Common myeloid progenitor, CD34-positive (primary cell): ENCODE results near the gene SOX12.
"Not testable (repeated sequence)": the region's sequence is repeated elsewhere in the genome, so short reads cannot be mapped to it uniquely, and the experiment has no call there.

Source experiments
- CTCF ChIA-PET: fragments of 350-600 bp; sonication (Branson Sonifier 250); formaldehyde crosslinking; loops from one replicate; lab custom pipeline; 2021; ENCODE audit warnings: antibody characterized with exemption; lab: Charles Lee
- POLR2A ChIA-PET: fragments of 350-600 bp; sonication (Branson Sonifier 250); formaldehyde crosslinking; loops from one replicate; lab custom pipeline; 2021; ENCODE audit warnings: antibody characterized with exemption; lab: Charles Lee
- DNase-seq, 3 donors: peaks; one replicate each; pipeline versions ENCODE4 v3.0.0 to v3.0.0-alpha.2; 2013
- H3K27ac ChIP-seq, 2 experiments: 1 replicate in 1 of 2; 2 replicates in 1 of 2; pipeline ENCODE4 v1.7.0; 2013; ENCODE audit warnings: inconsistent platforms in 2 of 2, low read length in 2 of 2, mild to moderate bottlenecking in 2 of 2, low read depth in 1 of 2, moderate library complexity in 1 of 2; ENCODE audit not compliant: severe bottlenecking in 2 of 2, insufficient read depth in 1 of 2, poor library complexity in 1 of 2
- H3K27me3 ChIP-seq, 5 experiments: replicated peaks in 2 of 5; 1 replicate in 3 of 5; 2 replicates in 2 of 5; pipeline versions ENCODE4 v1.6.1 to v1.7.0; 2013; ENCODE audit warnings: low read length in 4 of 5, mild to moderate bottlenecking in 2 of 5, moderate library complexity in 2 of 5, inconsistent platforms in 1 of 5; ENCODE audit not compliant: insufficient read depth in 5 of 5, control insufficient read depth in 4 of 5
- H3K36me3 ChIP-seq, 4 experiments: 1 replicate in 2 of 4; 2 replicates in 2 of 4; pipeline versions ENCODE4 v1.6.1 to v1.7.0; 2013; ENCODE audit warnings: low read length in 3 of 4, control low read depth in 1 of 4, mild to moderate bottlenecking in 1 of 4; ENCODE audit not compliant: control insufficient read depth in 4 of 4, insufficient read depth in 4 of 4
- H3K4me1 ChIP-seq, 4 experiments: 1 replicate in 3 of 4; 2 replicates in 1 of 4; pipeline versions ENCODE4 v1.6.1 to v1.7.1; 2013; ENCODE audit warnings: low read length in 3 of 4, mild to moderate bottlenecking in 3 of 4, control low read depth in 1 of 4, inconsistent platforms in 1 of 4, moderate library complexity in 1 of 4; ENCODE audit not compliant: control insufficient read depth in 4 of 4, insufficient read depth in 4 of 4; ENCODE audit errors: control extremely low read depth in 1 of 4
- H3K4me3 ChIP-seq, 7 experiments: 1 replicate in 4 of 7; 2 replicates in 3 of 7; pipeline versions ENCODE4 v1.5.1 to v1.7.0; 2013; ENCODE audit warnings: mild to moderate bottlenecking in 7 of 7, low read length in 6 of 7, moderate library complexity in 6 of 7, inconsistent platforms in 2 of 7, low read depth in 2 of 7, control low read depth in 1 of 7; ENCODE audit not compliant: insufficient read depth in 4 of 7, control insufficient read depth in 1 of 7; ENCODE audit errors: extremely low read depth in 1 of 7
- H3K9me3 ChIP-seq, 5 experiments: 1 replicate in 4 of 5; 2 replicates in 1 of 5; pipeline versions ENCODE4 v1.6.1 to v1.7.1; 2013; ENCODE audit warnings: low read length in 4 of 5, mild to moderate bottlenecking in 2 of 5, inconsistent platforms in 1 of 5, low read depth in 1 of 5, moderate library complexity in 1 of 5; ENCODE audit not compliant: control insufficient read depth in 4 of 5, insufficient read depth in 2 of 5; ENCODE audit errors: control extremely low read depth in 1 of 5
- WGBS: methylation state at CpG from one replicate; pipeline ENCODE4 v1.1.5; 2013; ENCODE audit not compliant: insufficient coverage; 5-methylcytosine and 5-hydroxymethylcytosine counted together

SOX12 gene

GRCh38 chr20:367486-367887 lies 42.1 kb downstream of the SOX12 start:
- H3K9me3 ChIP-seq: no peaks in the 10 kb centered on the region
- H3K36me3 ChIP-seq: no peaks in the 10 kb centered on the region
- no peak overlapping the region for H3K27ac ChIP-seq
- H3K27me3 ChIP-seq: no peaks in the 10 kb centered on the region
- ChIA-PET CTCF (interaction anchor here (1.8 to 2.6 kb wide), 3 partner anchors 11 to 13 kb away, joined by 4 to 7 read pairs (median 5); no protein-coding TSS in a partner anchor), POLR2A (no interaction called here)
- no peak overlapping the region for H3K4me3 ChIP-seq
- peaks cover 0 to 38% (median 30%) of the 10 kb centered on the region in 4 experiments for H3K4me1 ChIP-seq
- DNase-seq: no peak
- WGBS: 95% methylated on average over 7 of the region's 8 CpGs

- POLR2A ChIA-PET: no interaction called here
- DNase-seq: no peak
- CTCF ChIA-PET: interaction anchor here (0.9 to 1.2 kb wide), 3 partner anchors 13 to 64 kb away, joined by 3 to 6 read pairs (median 3); no protein-coding TSS in a partner anchor
- Histone ChIP-seq H3K4me3 (no peak overlapping the region), H3K27me3 (no peaks in the 10 kb centered on the region), H3K9me3 (no peaks in the 10 kb centered on the region), H3K4me1 (peaks cover 0 to 47% (median 35%) of the 10 kb centered on the region in 4 experiments), H3K27ac (no peak overlapping the region), H3K36me3 (no peaks in the 10 kb centered on the region)
- WGBS: 100% methylated on average over 4 of the region's 4 CpGs
These were observed 43.6 kb downstream of the SOX12 start for GRCh38 chr20:368915-369314.

- DNase-seq: no peak
- Histone ChIP-seq H3K4me1 (peaks cover 0 to 40% (median 30%) of the 10 kb centered on the region in 4 experiments), H3K4me3 (no peak overlapping the region), H3K27ac (peak overlapping the region in 1 of 2 experiments; percentile 17), H3K27me3 (no peaks in the 10 kb centered on the region), H3K36me3 (no peaks in the 10 kb centered on the region), H3K9me3 (no peaks in the 10 kb centered on the region)
- POLR2A ChIA-PET: no interaction called here
- CTCF ChIA-PET: interaction anchor here (0.7 to 4.3 kb wide), 6 partner anchors 8 to 107 kb away, joined by 3 to 22 read pairs (median 8); partner anchors contain the start of gene TRIB3
- WGBS: 97% methylated on average over 5 of the region's 7 CpGs
These were observed 44.8 kb downstream of the SOX12 start for GRCh38 chr20:370151-370600.

GRCh38 chr20:370977-371754 lies 45.8 kb downstream of the SOX12 start:
- Histone ChIP-seq H3K27me3 (no peaks in the 10 kb centered on the region), H3K9me3 (no peaks in the 10 kb centered on the region), H3K27ac (peak overlapping the region in 1 of 2 experiments; percentile 71), H3K36me3 (no peaks in the 10 kb centered on the region), H3K4me3 (no peak overlapping the region), H3K4me1 (peaks cover 0 to 31% (median 26%) of the 10 kb centered on the region in 4 experiments)
- CTCF ChIA-PET: interaction anchor here (0.7 to 4.3 kb wide), 8 partner anchors 9 to 106 kb away, joined by 3 to 22 read pairs (median 5); partner anchors contain the start of gene TRIB3
- POLR2A ChIA-PET: no interaction called here
- no peak for DNase-seq
- WGBS: 88% methylated on average over 5 of the region's 7 CpGs

GRCh38 chr20:371755-372542 lies 46.6 kb downstream of the SOX12 start:
- WGBS: 64% methylated on average over 10 of the region's 10 CpGs

GRCh38 chr20:372543-373082 lies 47.3 kb downstream of the SOX12 start:
- H3K4me3 ChIP-seq, H3K9me3 ChIP-seq, H3K27me3 ChIP-seq, POLR2A ChIA-PET, H3K36me3 ChIP-seq: not testable (repeated sequence)
- 83% methylated on average over 10 of the region's 11 CpGs for WGBS
- CTCF ChIA-PET: interaction anchor here (0.8 to 4.3 kb wide), 8 partner anchors 10 to 288 kb away, joined by 3 to 22 read pairs (median 4); no protein-coding TSS in a partner anchor
- Histone ChIP-seq H3K27ac (peak overlapping the region in 1 of 2 experiments; percentile 72), H3K4me1 (peaks cover 0 to 31% (median 26%) of the 10 kb centered on the region in 4 experiments)
- peak in 2 of 3 donors; percentile 64 to 66 for DNase-seq

More at GRCh38 chr20:371755-372542, 46.6 kb downstream of the SOX12 start:
- ChIA-PET CTCF (interaction anchor here (0.7 to 4.3 kb wide), 9 partner anchors 8 to 105 kb away, joined by 3 to 22 read pairs (median 3); partner anchors contain the start of gene TRIB3), POLR2A (no interaction called here)
- H3K4me3 ChIP-seq: peak overlapping the region in 1 of 7 experiments; percentile 37
- no peaks in the 10 kb centered on the region for H3K9me3 ChIP-seq
- peaks cover 0 to 31% (median 26%) of the 10 kb centered on the region in 4 experiments for H3K4me1 ChIP-seq
- DNase-seq: peak in 2 of 3 donors; percentile 51 to 52
- no peaks in the 10 kb centered on the region for H3K36me3 ChIP-seq
- H3K27ac ChIP-seq: peak overlapping the region in 1 of 2 experiments; percentile 72
- H3K27me3 ChIP-seq: no peaks in the 10 kb centered on the region
